Natural killer cell (primary cell): ENCODE measurements around the gene FHIT. TPM values are rescaled to one million over a fixed set of nuclear protein-coding genes. Genes with fewer than 3 reads are reported as not detected.

Experiments used
- ATAC-seq, 3 donors: fragments of 150-1000 bp in 2 of 3; fragments of 200-7000 bp in 1 of 3; cut with Tn5 transposase; 1 replicate in 1 of 3; 2 replicates in 2 of 3; pipeline ENCODE4 v1.10.0; 2021; ENCODE audit warnings: mild to moderate bottlenecking in 2 of 3, moderate library complexity in 2 of 3
- DNase-seq, 2 donors: peaks; one replicate each; pipeline versions ENCODE4 v3.0.0 to v3.0.0-alpha.2; 2013 to 2021; ENCODE audit warnings: mixed read lengths in 1 of 2
- H3K27ac ChIP-seq: one replicate; pipeline ENCODE4 v1.5.1; 2013; ENCODE audit warnings: mild to moderate bottlenecking, low read length
- H3K27me3 ChIP-seq: one replicate; pipeline ENCODE4 v1.6.1; 2013; ENCODE audit warnings: low read length; ENCODE audit not compliant: control insufficient read depth, insufficient read depth
- H3K36me3 ChIP-seq: one replicate; pipeline ENCODE4 v1.6.1; 2013; ENCODE audit warnings: low read length; ENCODE audit not compliant: control insufficient read depth, insufficient read depth
- H3K4me1 ChIP-seq: one replicate; pipeline ENCODE4 v1.6.1; 2013; ENCODE audit warnings: low read length; ENCODE audit not compliant: control insufficient read depth, insufficient read depth
- H3K4me3 ChIP-seq: one replicate; pipeline ENCODE4 v1.5.1; 2013; ENCODE audit warnings: low read length
- H3K9me3 ChIP-seq: one replicate; pipeline ENCODE4 v1.6.1; 2013; ENCODE audit warnings: low read length; ENCODE audit not compliant: control insufficient read depth, insufficient read depth
- H3K27ac Mint-ChIP-seq, 2 donors: one replicate each; pipeline ENCODE4 v1.8.0; 2022; ENCODE audit warnings: mild to moderate bottlenecking in 2 of 2, mixed read lengths in 2 of 2, moderate library complexity in 1 of 2
- H3K27me3 Mint-ChIP-seq, 2 donors: one replicate each; pipeline ENCODE4 v1.8.0; 2022; ENCODE audit warnings: low read depth in 2 of 2, mixed read lengths in 2 of 2
- H3K36me3 Mint-ChIP-seq: one replicate; pipeline ENCODE4 v1.8.0; 2022; ENCODE audit warnings: mixed read lengths
- H3K4me1 Mint-ChIP-seq, 2 donors: one replicate each; pipeline ENCODE4 v1.8.0; 2022; ENCODE audit warnings: mixed read lengths in 2 of 2
- H3K4me3 Mint-ChIP-seq: one replicate; pipeline ENCODE4 v1.8.0; 2022; ENCODE audit warnings: mild to moderate bottlenecking, moderate library complexity, mixed read lengths
- H3K9me3 Mint-ChIP-seq, 2 donors: one replicate each; pipeline ENCODE4 v1.8.0; 2022; ENCODE audit warnings: mixed read lengths in 2 of 2
- WGBS: methylation state at CpG from one replicate; pipeline ENCODE4 v1.1.7; 2013; ENCODE audit warnings: missing lambda C conversion rate; ENCODE audit not compliant: insufficient coverage; 5-methylcytosine and 5-hydroxymethylcytosine counted together
- intact Hi-C: fragments of 100-400 bp; cut with micrococcal nuclease; formaldehyde crosslinking; loops from one replicate; pipeline ENCODE4 v1.14.2; 2022
- total RNA-seq, 4 donors: library from RNA; stranded (reverse); fragments of 120-200 nt in 1 of 4; gene quantifications; one replicate each; pipeline versions ENCODE4 v1.2.3 to v1.2.4, GENCODE V29; 2013 to 2022
- TF ChIP-seq, protein P1 (sequence below): fragments of 200-600 bp; IDR thresholded peaks from one replicate; pipeline ENCODE4 v1.8.0; 2022; ENCODE audit warnings: antibody characterized with exemption

Gene FHIT
- total RNA-seq, 3 donors from 2014 or later (not counting 1 experiment from before 2014, with no cell fraction given), result 2.7 to 6.1 (median 3.3) TPM

GRCh38 chr3:61090389-61091169 is 160.7 kb downstream of the FHIT start:
- Histone ChIP-seq H3K27ac (no peak overlapping the region), H3K4me3 (no peak overlapping the region), H3K27me3 (no peaks in the 10 kb centered on the region), H3K9me3 (no peaks in the 10 kb centered on the region), H3K36me3 (no peaks in the 10 kb centered on the region), H3K4me1 (no peaks in the 10 kb centered on the region)
- no peak overlapping the region for H3K4me3 Mint-ChIP-seq
- no peaks in the 10 kb centered on the region for H3K4me1 Mint-ChIP-seq
- no peak overlapping the region for H3K27ac Mint-ChIP-seq
- no peaks in the 10 kb centered on the region for H3K36me3 Mint-ChIP-seq
- DNase-seq, result no peak
- no peak for ATAC-seq
- 87% methylated on average over 6 of the region's 6 CpGs for WGBS
- TF ChIP-seq, protein P1, sequence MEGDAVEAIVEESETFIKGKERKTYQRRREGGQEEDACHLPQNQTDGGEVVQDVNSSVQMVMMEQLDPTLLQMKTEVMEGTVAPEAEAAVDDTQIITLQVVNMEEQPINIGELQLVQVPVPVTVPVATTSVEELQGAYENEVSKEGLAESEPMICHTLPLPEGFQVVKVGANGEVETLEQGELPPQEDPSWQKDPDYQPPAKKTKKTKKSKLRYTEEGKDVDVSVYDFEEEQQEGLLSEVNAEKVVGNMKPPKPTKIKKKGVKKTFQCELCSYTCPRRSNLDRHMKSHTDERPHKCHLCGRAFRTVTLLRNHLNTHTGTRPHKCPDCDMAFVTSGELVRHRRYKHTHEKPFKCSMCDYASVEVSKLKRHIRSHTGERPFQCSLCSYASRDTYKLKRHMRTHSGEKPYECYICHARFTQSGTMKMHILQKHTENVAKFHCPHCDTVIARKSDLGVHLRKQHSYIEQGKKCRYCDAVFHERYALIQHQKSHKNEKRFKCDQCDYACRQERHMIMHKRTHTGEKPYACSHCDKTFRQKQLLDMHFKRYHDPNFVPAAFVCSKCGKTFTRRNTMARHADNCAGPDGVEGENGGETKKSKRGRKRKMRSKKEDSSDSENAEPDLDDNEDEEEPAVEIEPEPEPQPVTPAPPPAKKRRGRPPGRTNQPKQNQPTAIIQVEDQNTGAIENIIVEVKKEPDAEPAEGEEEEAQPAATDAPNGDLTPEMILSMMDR, result no peak
- intact Hi-C loops, result no loop called here
- peaks cover 3% of the 10 kb centered on the region in 2 donors for H3K9me3 Mint-ChIP-seq
- no peaks in the 10 kb centered on the region for H3K27me3 Mint-ChIP-seq

DNA sequence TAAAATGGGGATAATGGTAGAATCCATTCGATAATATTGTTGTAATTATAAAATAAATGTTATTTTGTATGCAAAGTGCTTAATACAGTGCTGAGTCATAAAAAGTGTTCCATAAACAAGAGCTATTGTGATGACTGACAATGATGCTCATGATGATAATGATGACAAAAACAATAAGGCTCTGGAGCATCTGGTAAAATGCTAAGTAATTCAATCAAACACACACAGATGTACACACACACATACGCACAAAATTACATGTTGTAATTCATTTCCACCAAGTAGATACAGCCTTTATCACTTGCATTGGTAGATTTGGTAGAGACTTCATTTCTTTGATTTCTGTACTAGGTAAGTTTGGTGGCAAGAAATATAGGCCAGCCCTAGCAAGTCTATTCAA is 163.8 kb downstream of the FHIT start:
- Mint-ChIP-seq H3K4me3 (no peak overlapping the region), H3K36me3 (no peaks in the 10 kb centered on the region), H3K27ac (no peak overlapping the region), H3K27me3 (no peaks in the 10 kb centered on the region), H3K4me1 (no peaks in the 10 kb centered on the region), H3K9me3 (peaks cover 7 to 9% of the 10 kb centered on the region in 2 donors)
- Histone ChIP-seq H3K36me3 (no peaks in the 10 kb centered on the region), H3K4me1 (no peaks in the 10 kb centered on the region), H3K9me3 (no peaks in the 10 kb centered on the region), H3K27ac (no peak overlapping the region), H3K4me3 (no peak overlapping the region), H3K27me3 (no peaks in the 10 kb centered on the region)
- intact Hi-C loops, result no loop called here
- ATAC-seq (no peak), DNase-seq (no peak)
- WGBS, result no CpG with 5 or more reads among the region's 2 CpGs
- TF ChIP-seq, protein P1, result no peak

DNA sequence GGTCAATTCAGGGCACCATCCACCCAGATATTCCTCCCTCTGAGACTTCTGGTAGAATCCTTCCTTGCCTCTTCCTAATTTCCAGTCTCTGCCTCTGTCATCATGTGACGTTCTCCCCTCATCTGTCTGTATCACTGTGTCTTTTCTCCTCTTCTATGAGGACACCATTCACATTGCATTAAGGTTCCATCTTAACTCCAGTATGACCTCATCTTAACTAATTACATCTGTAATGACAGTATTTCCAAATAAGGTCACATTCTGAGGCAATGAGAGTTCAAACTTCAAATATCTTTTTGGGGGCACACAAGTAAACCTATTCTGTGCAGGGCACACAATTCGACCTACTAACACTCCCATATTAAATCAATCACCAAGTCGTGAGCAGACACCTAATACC is 169.7 kb downstream of the FHIT start:
- Histone ChIP-seq H3K36me3 (no peaks in the 10 kb centered on the region), H3K9me3 (no peaks in the 10 kb centered on the region), H3K4me1 (no peaks in the 10 kb centered on the region), H3K27me3 (no peaks in the 10 kb centered on the region), H3K27ac (no peak overlapping the region), H3K4me3 (no peak overlapping the region)
- WGBS, result 82% methylated on average over 3 of the region's 3 CpGs
- no peaks in the 10 kb centered on the region for H3K4me1 Mint-ChIP-seq
- ATAC-seq (no peak), DNase-seq (no peak)
- intact Hi-C loops, result no loop called here
- no peak overlapping the region for H3K4me3 Mint-ChIP-seq
- H3K36me3 Mint-ChIP-seq, result no peaks in the 10 kb centered on the region
- no peaks in the 10 kb centered on the region for H3K27me3 Mint-ChIP-seq
- peaks cover 7% of the 10 kb centered on the region in 2 donors for H3K9me3 Mint-ChIP-seq
- H3K27ac Mint-ChIP-seq, result no peak overlapping the region
- TF ChIP-seq, protein P1, result no peak
